H1 (cell line): Measurements from ENCODE around the gene RGS14. TPM values are rescaled to one million over a fixed set of nuclear protein-coding genes. Genes with fewer than 3 reads are reported as not detected.
A peak's percentile ranks its signal among the peaks of the same experiment; 100 is the strongest.

Experiments used
- CTCF ChIA-PET: fragments of 300-600 bp; sonication (Branson Sonifier 250); formaldehyde crosslinking; loops from one replicate; lab custom pipeline; 2021; ENCODE audit not compliant: partially characterized antibody; lab: Charles Lee
- POLR2A ChIA-PET: fragments of 300-600 bp; sonication (Branson Sonifier 250); formaldehyde crosslinking; loops from one replicate; lab custom pipeline; 2021; ENCODE audit warnings: inconsistent platforms; ENCODE audit not compliant: partially characterized antibody; lab: Charles Lee
- DNase-seq, 2 experiments: peaks; one replicate each; pipeline versions ENCODE4 v3.0.0 to v3.0.0-alpha.2; 2010 to 2022; ENCODE audit warnings: low spot score in 2 of 2, low read depth in 1 of 2, mixed read lengths in 1 of 2
- FAIRE-seq: peaks from 2 replicates; lab custom pipeline; 2011; peaks lifted over from hg19 to GRCh38; lab: Jason Lieb, UNC
- H2AFZ ChIP-seq: 2 replicates; pipeline ENCODE4 v1.8.1; 2012; ENCODE audit warnings: low read length, inconsistent platforms
- H2AK5ac ChIP-seq: 2 replicates; pipeline ENCODE4 v1.6.1; 2013; ENCODE audit warnings: low read depth, low read length
- H2BK120ac ChIP-seq: replicated peaks from 2 replicates; pipeline ENCODE3; 2013; ENCODE audit warnings: low read depth, low read length, inconsistent platforms
- H2BK12ac ChIP-seq: 2 replicates; pipeline ENCODE4 v1.6.1; 2013; ENCODE audit warnings: low read depth, low read length
- H2BK15ac ChIP-seq: 2 replicates; pipeline ENCODE4 v1.6.1; 2013; ENCODE audit warnings: low read length
- H2BK20ac ChIP-seq: 2 replicates; pipeline ENCODE4 v1.6.1; 2013; ENCODE audit warnings: low read length
- H2BK5ac ChIP-seq: 2 replicates; pipeline ENCODE4 v1.6.1; 2013; ENCODE audit warnings: low read depth, low read length
- H3K14ac ChIP-seq: 2 replicates; pipeline ENCODE4 v1.6.1; 2013; ENCODE audit warnings: inconsistent platforms; ENCODE audit not compliant: insufficient read length
- H3K18ac ChIP-seq: 2 replicates; pipeline ENCODE4 v1.6.1; 2013; ENCODE audit warnings: low read length; ENCODE audit errors: extremely low read depth
- H3K23ac ChIP-seq: 2 replicates; pipeline ENCODE4 v1.6.1; 2013; ENCODE audit warnings: inconsistent platforms; ENCODE audit not compliant: insufficient read length
- H3K23me2 ChIP-seq: 2 replicates; pipeline ENCODE4 v1.6.1; 2013; ENCODE audit warnings: low read depth, low read length
- H3K27ac ChIP-seq: 2 replicates; pipeline ENCODE4 v1.6.1; 2011; ENCODE audit warnings: low read depth, low read length, inconsistent platforms
- H3K27me3 ChIP-seq, 4 experiments: replicated peaks in 1 of 4; 1 replicate in 1 of 4; 2 replicates in 3 of 4; pipeline versions ENCODE4 v1.6.1 to v1.8.1; 2011 to 2013; ENCODE audit warnings: low read length in 3 of 4, mild to moderate bottlenecking in 3 of 4, inconsistent platforms in 2 of 4, mixed read lengths in 2 of 4, moderate library complexity in 1 of 4; ENCODE audit not compliant: control insufficient read depth in 3 of 4, insufficient read depth in 3 of 4; ENCODE audit errors: extremely low read depth in 1 of 4
- H3K36me3 ChIP-seq, 4 experiments: 2 replicates each; pipeline versions ENCODE4 v1.6.1 to v1.8.1; 2011 to 2013; ENCODE audit warnings: mild to moderate bottlenecking in 4 of 4, low read length in 3 of 4, moderate library complexity in 2 of 4, control low read depth in 1 of 4, inconsistent platforms in 1 of 4; ENCODE audit not compliant: insufficient read depth in 4 of 4, control insufficient read depth in 2 of 4
- H3K4ac ChIP-seq: replicated peaks from 2 replicates; pipeline ENCODE3; 2013; ENCODE audit warnings: low read length, low read depth, mixed read lengths, inconsistent platforms; ENCODE audit not compliant: insufficient read length
- H3K4me1 ChIP-seq, 4 experiments: replicated peaks in 1 of 4; 1 replicate in 1 of 4; 2 replicates in 3 of 4; pipeline versions ENCODE4 v1.6.1 to v1.8.1; 2011 to 2013; ENCODE audit warnings: low read length in 3 of 4, inconsistent platforms in 2 of 4, mixed read lengths in 1 of 4; ENCODE audit not compliant: insufficient read depth in 4 of 4, control insufficient read depth in 3 of 4
- H3K4me2 ChIP-seq, 2 experiments: 2 replicates each; pipeline versions ENCODE4 v1.6.1 to v1.8.1; 2011 to 2013; ENCODE audit warnings: low read depth in 2 of 2, low read length in 2 of 2, control low read depth in 1 of 2, inconsistent platforms in 1 of 2, mild to moderate bottlenecking in 1 of 2; ENCODE audit not compliant: insufficient read depth in 1 of 2
- H3K4me3 ChIP-seq, 4 experiments: fragments of 200-600, 300-600 bp in 1 of 4; sonication (generic), shearing (Covaris generic), sonication (Bioruptor Twin) in 1 of 4; 2 replicates each; pipeline versions ENCODE4 v1.5.1 to v1.8.1; 2011 to 2016; ENCODE audit warnings: low read length in 4 of 4, low read depth in 3 of 4, control low read depth in 2 of 4, inconsistent platforms in 2 of 4, mild to moderate bottlenecking in 2 of 4, mixed read lengths in 1 of 4, moderate library complexity in 1 of 4; ENCODE audit not compliant: insufficient read depth in 2 of 4; ENCODE audit errors: extremely low read depth in 1 of 4
- H3K56ac ChIP-seq: replicated peaks from 2 replicates; pipeline ENCODE3; 2013; ENCODE audit warnings: low read depth, mild to moderate bottlenecking, mixed read lengths, low read length, inconsistent platforms; ENCODE audit not compliant: insufficient read length
- H3K79me1 ChIP-seq: 2 replicates; pipeline ENCODE4 v1.6.1; 2013; ENCODE audit warnings: low read depth, low read length, control low read depth
- H3K79me2 ChIP-seq, 2 experiments: 2 replicates each; pipeline versions ENCODE4 v1.6.1 to v1.8.1; 2012 to 2013; ENCODE audit warnings: low read length in 2 of 2, mild to moderate bottlenecking in 2 of 2, inconsistent platforms in 1 of 2; ENCODE audit not compliant: insufficient read depth in 2 of 2, control insufficient read depth in 1 of 2
- H3K9ac ChIP-seq, 4 experiments: replicated peaks in 1 of 4; 1 replicate in 1 of 4; 2 replicates in 3 of 4; pipeline versions ENCODE4 v1.6.1 to v1.8.1; 2011 to 2013; ENCODE audit warnings: low read depth in 3 of 4, low read length in 3 of 4, control low read depth in 2 of 4, mild to moderate bottlenecking in 2 of 4, moderate library complexity in 2 of 4, inconsistent platforms in 1 of 4; ENCODE audit errors: extremely low read depth in 1 of 4
- H3K9me3 ChIP-seq, 2 experiments: 2 replicates each; pipeline versions ENCODE4 v1.6.1 to v1.8.1; 2012 to 2013; ENCODE audit warnings: mild to moderate bottlenecking in 2 of 2, moderate library complexity in 2 of 2, control low read depth in 1 of 2, inconsistent platforms in 1 of 2, low read depth in 1 of 2, low read length in 1 of 2, mixed read lengths in 1 of 2; ENCODE audit not compliant: insufficient read depth in 2 of 2
- H4K20me1 ChIP-seq, 2 experiments: replicated peaks in 1 of 2; 2 replicates each; pipeline versions ENCODE3 to v1.8.1; 2011 to 2013; ENCODE audit warnings: inconsistent platforms in 2 of 2, low read length in 2 of 2, mild to moderate bottlenecking in 1 of 2; ENCODE audit not compliant: insufficient read depth in 2 of 2, control insufficient read depth in 1 of 2
- H4K5ac ChIP-seq: 2 replicates; pipeline ENCODE4 v1.6.1; 2013; ENCODE audit warnings: low read length, low read depth, mixed read lengths, inconsistent platforms; ENCODE audit not compliant: insufficient read length
- H4K8ac ChIP-seq: 2 replicates; pipeline ENCODE4 v1.8.0; 2013; ENCODE audit warnings: mild to moderate bottlenecking, moderate library complexity, low read length, inconsistent platforms; ENCODE audit not compliant: insufficient read depth; ENCODE audit errors: extremely low read depth
- H4K91ac ChIP-seq: replicated peaks from 2 replicates; pipeline ENCODE3; 2013; ENCODE audit warnings: low read length, mixed read lengths, inconsistent platforms; ENCODE audit not compliant: insufficient read length
- CTCF ChIP-seq, 3 experiments: IDR thresholded peaks; 1 replicate in 2 of 3; 2 replicates in 1 of 3; pipeline versions ENCODE4 v1.5.1 to v1.6.1; 2011; ENCODE audit warnings: low read length in 3 of 3, mild to moderate bottlenecking in 3 of 3, inconsistent platforms in 2 of 3, low read depth in 1 of 3, moderate library complexity in 1 of 3; ENCODE audit not compliant: insufficient read depth in 1 of 3; ENCODE audit errors: control extremely low read depth in 1 of 3
- EZH2 ChIP-seq: fragments of 200-600 bp; sonication (generic); IDR thresholded peaks from 2 replicates; pipeline ENCODE4 v1.7.1; 2012; ENCODE audit warnings: low read depth, mild to moderate bottlenecking, moderate library complexity, low read length, inconsistent platforms; ENCODE audit not compliant: severe bottlenecking
- PHF8 ChIP-seq: fragments of 200-600 bp; sonication (generic); conservative IDR thresholded peaks from 2 replicates; pipeline ENCODE4 v1.7.1; 2012; ENCODE audit warnings: low read depth, mild to moderate bottlenecking, inconsistent platforms, low read length, moderate library complexity
- POU5F1 ChIP-seq: IDR thresholded peaks from 2 replicates; pipeline ENCODE4 v1.6.1; 2011; ENCODE audit warnings: low read depth, mild to moderate bottlenecking, low read length, moderate library complexity
- RXRA ChIP-seq: IDR thresholded peaks from 2 replicates; pipeline ENCODE4 v1.6.1; 2011; ENCODE audit warnings: low read depth, mild to moderate bottlenecking, low read length, moderate library complexity; ENCODE audit not compliant: insufficient read depth
- SP1 ChIP-seq: IDR thresholded peaks from 2 replicates; pipeline ENCODE4 v1.6.1; 2011; ENCODE audit warnings: low read depth, low read length
- TCF12 ChIP-seq: IDR thresholded peaks from 2 replicates; pipeline ENCODE4 v1.6.1; 2011; ENCODE audit warnings: low read depth, mild to moderate bottlenecking, low read length
- WGBS, 2 experiments: shearing (Covaris generic) in 1 of 2; methylation state at CpG; one replicate each; pipeline versions ENCODE4 v1.1.6 to v1.1.7; 2013 to 2015; ENCODE audit warnings: low lambda C conversion rate in 2 of 2, mixed read lengths in 2 of 2, inconsistent platforms in 1 of 2, low coverage in 1 of 2, missing lambda C conversion rate in 1 of 2; ENCODE audit not compliant: insufficient replicate concordance in 2 of 2, insufficient coverage in 1 of 2, insufficient read length in 1 of 2; ENCODE audit errors: extremely low coverage in 1 of 2, missing lambda C conversion rate in 1 of 2; 5-methylcytosine and 5-hydroxymethylcytosine counted together
- polyA plus RNA-seq, 7 experiments: library from polyadenylated mRNA; depleted of rRNA in 3 of 7; stranded (reverse) in 5 of 7; unstranded in 2 of 7; fragments of >200 nt in 5 of 7; fragments of 200-250 nt in 2 of 7; gene quantifications; 1 replicate in 5 of 7; 2 replicates in 1 of 7; 4 replicates in 1 of 7; pipeline versions ENCODE4 v1.2.1 to v1.2.3, GENCODE V29; 2011 to 2013; ENCODE audit warnings: missing spikeins in 2 of 7, mixed read lengths in 2 of 7
- total RNA-seq: library from RNA; stranded (reverse); fragmentation: NEBNext Ultra II Directional; extraction: Animal tissue kit (Norgen Biotek cat#: 25700); gene quantifications from 2 replicates; pipeline ENCODE4 v1.2.1, GENCODE V29; 2021

RGS14 gene
- total and polyA plus RNA-seq, 2 of the 8 experiments (the other 6 are each of a cell fraction or from before 2014, with no cell fraction given): 24.4 to 46.1 TPM

- no peak for FAIRE-seq
- peak within 1 kb of the TSS; percentile 75 for H4K91ac ChIP-seq
- TF ChIP-seq EZH2 (no peak), SP1 (peak; percentile 96), TCF12 (no peak), RXRA (no peak), POU5F1 (no peak), PHF8 (peak; percentile 84), CTCF (IDR thresholded peaks at IDR 0.05; ENCODE audit: control extremely low read depth in 1 of 3, insufficient read depth in 1 of 3, low read depth in 1 of 3, low read length in 3 of 3) (no peak)
Observed at GRCh38 chr5:177351392-177352329, 6.1 kb upstream of the RGS14 start, which contains the start of gene LMAN2. TSS of gene LMAN2 (minus strand) at chr5:177351668. CDS start at chr5:177351647, 21 bp downstream.

More at GRCh38 chr5:177351392-177352329, 6.1 kb upstream of the RGS14 start, which contains the start of gene LMAN2:
- H3K4ac ChIP-seq: peak within 1 kb of the TSS; percentile 36
- 8% methylated on average over 53 of the region's 55 CpGs; no CpG with 5 or more reads in 1 of the 2 experiments for WGBS, 2 experiments
- CTCF ChIA-PET: interaction anchor here (0.6 to 11.2 kb wide), 15 partner anchors 10 to 931 kb away, joined by 3 to 142 read pairs (median 7); no protein-coding TSS in a partner anchor
- peak within 1 kb of the TSS in 3 of 4 experiments; percentile 94; a peak in 6 of 7 replicates for H3K9ac ChIP-seq
- peaks cover 5% of the 10 kb centered on the region in 2 experiments for H4K20me1 ChIP-seq
- H3K56ac ChIP-seq: peak within 1 kb of the TSS; percentile 75
- peak within 1 kb of the TSS; percentile 94 for H3K27ac ChIP-seq
- H3K36me3 ChIP-seq: peaks cover 0 to 7% (median 4%) of the 10 kb centered on the region in 4 experiments; a peak in 4 of 8 replicates
- H3K23ac ChIP-seq: no peak within 1 kb of the TSS
- peak within 1 kb of the TSS; percentile 60 for H2BK12ac ChIP-seq
- H2AFZ ChIP-seq: peak within 1 kb of the TSS; percentile 97
- H4K8ac ChIP-seq: peak within 1 kb of the TSS; percentile 98; the same call in 1 of the 2 replicates
- peak; percentile 80 to 90 for DNase-seq
- H3K23me2 ChIP-seq: peaks cover 8% of the 10 kb centered on the region
- H2AK5ac ChIP-seq: peak within 1 kb of the TSS; percentile 68; the same call in 1 of the 2 replicates
- peak within 1 kb of the TSS; percentile 77 for H4K5ac ChIP-seq
- no peak within 1 kb of the TSS; the same call in 1 of the 2 replicates for H2BK15ac ChIP-seq
- H3K27me3 ChIP-seq: 0 out of 7 replicates have a peak, but pooled peaks cover 0 to 5% (median 0%) of the 10 kb centered on the region in 4 experiments
- no peak within 1 kb of the TSS for H2BK120ac ChIP-seq
- no peaks in the 10 kb centered on the region for H3K9me3 ChIP-seq
- peaks cover 0 to 13% (median 4%) of the 10 kb centered on the region in 4 experiments; a peak in 3 of 7 replicates for H3K4me1 ChIP-seq
- no peak within 1 kb of the TSS for H2BK20ac ChIP-seq
- peak within 1 kb of the TSS; percentile 80 to 100 (median 94) for H3K4me3 ChIP-seq
- peak within 1 kb of the TSS; percentile 81; the same call in 1 of the 2 replicates for H3K18ac ChIP-seq
- H3K79me1 ChIP-seq: peaks cover 18% of the 10 kb centered on the region
- peaks cover 15 to 45% of the 10 kb centered on the region in 2 experiments for H3K79me2 ChIP-seq
- H3K14ac ChIP-seq: no peak within 1 kb of the TSS
- H2BK5ac ChIP-seq: peak within 1 kb of the TSS; percentile 82
- H3K4me2 ChIP-seq: peak within 1 kb of the TSS; percentile 90 to 94
- POLR2A ChIA-PET: interaction anchor here (0.9 to 8.1 kb wide), 21 partner anchors 9 to 146 kb away, joined by 3 to 66 read pairs (median 5); partner anchors contain the start of genes GRK6 and PDLIM7
